ENCODE data around the gene FBLN5. TPM values are rescaled to one million over a fixed set of nuclear protein-coding genes. Genes with fewer than 3 reads are reported as not detected.

FBLN5 gene
- total RNA-seq, 1 experiment from 2014 or later, result not detected

GRCh38 chr14:91851563-91851962, 95.9 kb downstream of the FBLN5 start:
- Histone ChIP-seq H3K36me3 (ENCODE audit: low read depth) (no peaks in the 10 kb centered on the region), H3K4me3 (no peak overlapping the region), H3K4me2 (no peak overlapping the region), H3K27ac (no peak overlapping the region), H3K27me3 (ENCODE audit: insufficient read depth, low read depth) (no peaks in the 10 kb centered on the region), H2AFZ (no peak overlapping the region), H4K20me1 (ENCODE audit: insufficient read depth) (no peaks in the 10 kb centered on the region), H3F3A (ENCODE audit: insufficient read depth, low read depth) (no peaks in the 10 kb centered on the region), H3K4me1 (replicated peaks; ENCODE audit: insufficient read depth) (no peaks in the 10 kb centered on the region), H3K9me3 (ENCODE audit: insufficient read depth, low read depth) (no peaks in the 10 kb centered on the region), H3K9me2 (ENCODE audit: insufficient read depth) (no peaks in the 10 kb centered on the region), H3K79me2 (ENCODE audit: low read depth) (no peaks in the 10 kb centered on the region)
- no TSS peak for BruUV-seq (replicated peaks)
- intact Hi-C loops (cut with micrococcal nuclease; ENCODE audit: unreplicated experiment), result no loop called here
- POLR2A ChIA-PET (ENCODE audit: unreplicated experiment), result no interaction called here
- CTCF ChIA-PET, result no interaction called here
- TF ChIP-seq, protein P1, sequence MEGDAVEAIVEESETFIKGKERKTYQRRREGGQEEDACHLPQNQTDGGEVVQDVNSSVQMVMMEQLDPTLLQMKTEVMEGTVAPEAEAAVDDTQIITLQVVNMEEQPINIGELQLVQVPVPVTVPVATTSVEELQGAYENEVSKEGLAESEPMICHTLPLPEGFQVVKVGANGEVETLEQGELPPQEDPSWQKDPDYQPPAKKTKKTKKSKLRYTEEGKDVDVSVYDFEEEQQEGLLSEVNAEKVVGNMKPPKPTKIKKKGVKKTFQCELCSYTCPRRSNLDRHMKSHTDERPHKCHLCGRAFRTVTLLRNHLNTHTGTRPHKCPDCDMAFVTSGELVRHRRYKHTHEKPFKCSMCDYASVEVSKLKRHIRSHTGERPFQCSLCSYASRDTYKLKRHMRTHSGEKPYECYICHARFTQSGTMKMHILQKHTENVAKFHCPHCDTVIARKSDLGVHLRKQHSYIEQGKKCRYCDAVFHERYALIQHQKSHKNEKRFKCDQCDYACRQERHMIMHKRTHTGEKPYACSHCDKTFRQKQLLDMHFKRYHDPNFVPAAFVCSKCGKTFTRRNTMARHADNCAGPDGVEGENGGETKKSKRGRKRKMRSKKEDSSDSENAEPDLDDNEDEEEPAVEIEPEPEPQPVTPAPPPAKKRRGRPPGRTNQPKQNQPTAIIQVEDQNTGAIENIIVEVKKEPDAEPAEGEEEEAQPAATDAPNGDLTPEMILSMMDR (conservative IDR thresholded peaks at IDR 0.05), result no peak
- no peak for TF ChIP-seq EZH2 (IDR thresholded peaks at IDR 0.05; ENCODE audit: low read depth)
- no peak for DNase-seq

DNA sequence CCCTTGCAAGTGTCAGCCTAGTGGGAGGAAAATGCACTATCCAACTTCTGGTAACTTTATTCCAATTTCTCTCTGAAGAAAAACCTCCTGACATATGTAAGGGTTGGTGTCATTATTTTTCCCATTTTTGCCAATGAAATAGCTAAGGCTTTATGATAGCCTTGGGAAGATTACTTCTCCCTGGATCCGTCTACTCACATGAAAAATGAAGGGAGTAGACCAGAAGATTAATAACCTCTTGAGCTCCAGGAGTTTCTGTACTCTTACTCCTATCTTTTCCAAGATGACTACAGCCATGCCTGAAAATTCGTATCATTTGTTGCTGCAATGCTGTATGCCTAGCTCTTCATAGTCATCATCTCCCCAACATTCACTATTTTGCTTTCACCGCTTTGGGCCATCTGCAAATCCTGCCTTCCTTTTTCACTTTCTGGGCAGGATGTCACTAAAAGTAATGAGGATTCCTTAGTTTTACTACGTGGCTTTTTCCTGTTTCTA, 98.9 kb downstream of the FBLN5 start:
- H3K4me1 ChIP-seq (replicated peaks; ENCODE audit: insufficient read depth), result no peaks in the 10 kb centered on the region
- no peak for TF ChIP-seq EZH2 (IDR thresholded peaks at IDR 0.05; ENCODE audit: low read depth)
- TF ChIP-seq, protein P1 (conservative IDR thresholded peaks at IDR 0.05), result no peak
- no peaks in the 10 kb centered on the region for H3K36me3 ChIP-seq (ENCODE audit: low read depth)
- H3F3A ChIP-seq (ENCODE audit: insufficient read depth, low read depth), result no peaks in the 10 kb centered on the region
- POLR2A ChIA-PET (ENCODE audit: unreplicated experiment), result no interaction called here
- CTCF ChIA-PET, result no interaction called here
- no peak for DNase-seq
- no peaks in the 10 kb centered on the region for H3K9me3 ChIP-seq (ENCODE audit: insufficient read depth, low read depth)
- no peaks in the 10 kb centered on the region for H3K79me2 ChIP-seq (ENCODE audit: low read depth)
- no peak overlapping the region for H3K27ac ChIP-seq
- no peak overlapping the region for H3K4me2 ChIP-seq
- H3K4me3 ChIP-seq, result no peak overlapping the region
- no peaks in the 10 kb centered on the region for H3K27me3 ChIP-seq (ENCODE audit: insufficient read depth, low read depth)
- no TSS peak for BruUV-seq (replicated peaks)
- intact Hi-C loops (cut with micrococcal nuclease; ENCODE audit: unreplicated experiment), result no loop called here
- no peaks in the 10 kb centered on the region for H4K20me1 ChIP-seq (ENCODE audit: insufficient read depth)
- no peaks in the 10 kb centered on the region for H3K9me2 ChIP-seq (ENCODE audit: insufficient read depth)
- no peak overlapping the region for H2AFZ ChIP-seq

GRCh38 chr14:91847693-91848092, 99.8 kb downstream of the FBLN5 start:
- no TSS peak for BruUV-seq (replicated peaks)
- Histone ChIP-seq H2AFZ (no peak overlapping the region), H3K4me1 (replicated peaks; ENCODE audit: insufficient read depth) (no peaks in the 10 kb centered on the region), H3K27me3 (ENCODE audit: insufficient read depth, low read depth) (no peaks in the 10 kb centered on the region), H3K27ac (no peak overlapping the region), H4K20me1 (ENCODE audit: insufficient read depth) (no peaks in the 10 kb centered on the region), H3K9me2 (ENCODE audit: insufficient read depth) (no peaks in the 10 kb centered on the region), H3K9me3 (ENCODE audit: insufficient read depth, low read depth) (no peaks in the 10 kb centered on the region), H3F3A (ENCODE audit: insufficient read depth, low read depth) (no peaks in the 10 kb centered on the region), H3K4me2 (no peak overlapping the region), H3K36me3 (ENCODE audit: low read depth) (no peaks in the 10 kb centered on the region), H3K4me3 (no peak overlapping the region), H3K79me2 (ENCODE audit: low read depth) (no peaks in the 10 kb centered on the region)
- intact Hi-C loops (cut with micrococcal nuclease; ENCODE audit: unreplicated experiment), result no loop called here
- ChIA-PET CTCF (no interaction called here), POLR2A (ENCODE audit: unreplicated experiment) (no interaction called here)
- TF ChIP-seq EZH2 (IDR thresholded peaks at IDR 0.05; ENCODE audit: low read depth), result no peak
- TF ChIP-seq, protein P1 (conservative IDR thresholded peaks at IDR 0.05), result no peak
- DNase-seq, result no peak

All from PC-9 (cell line).